Esophagus squamous epithelium (tissue), 5 donors: ENCODE measurements around the gene SPON1. TPM values are rescaled to one million over a fixed set of nuclear protein-coding genes. Genes with fewer than 3 reads are reported as not detected.
"Not testable (repeated sequence)": the region's sequence is repeated elsewhere in the genome, so short reads cannot be mapped to it uniquely, and the experiment has no call there.

Experiments used
- DNase-seq: peaks from one replicate; lab custom pipeline; 2025; lab: John Stamatoyannopoulos, UW
- H3K27ac ChIP-seq, 4 donors: fragments of 200-600 bp; sonication (generic); one replicate each; pipeline ENCODE4 v1.5.1; 2016 to 2019; ENCODE audit warnings: mild to moderate bottlenecking in 1 of 4
- H3K27me3 ChIP-seq, 4 donors: fragments of 200-600 bp; sonication (generic); 1 replicate in 3 of 4; 2 replicates in 1 of 4; pipeline versions ENCODE4 v1.5.1 to v1.6.0; 2017 to 2021; ENCODE audit warnings: antibody characterized with exemption in 1 of 4
- H3K36me3 ChIP-seq, 3 donors: fragments of 200-600 bp; sonication (generic); one replicate each; pipeline ENCODE4 v1.5.1; 2016 to 2019
- H3K4me1 ChIP-seq, 3 donors: fragments of 200-600 bp; sonication (generic); one replicate each; pipeline ENCODE4 v1.5.1; 2017 to 2019
- H3K4me3 ChIP-seq, 4 donors: fragments of 200-600 bp; sonication (generic); 1 replicate in 3 of 4; 2 replicates in 1 of 4; pipeline ENCODE4 v1.5.1; 2016 to 2019; ENCODE audit warnings: mild to moderate bottlenecking in 2 of 4, moderate library complexity in 1 of 4
- H3K9me3 ChIP-seq, 3 donors: fragments of 200-600 bp; sonication (generic); one replicate each; pipeline ENCODE4 v1.5.1; 2016 to 2019
- CTCF ChIP-seq, 6 experiments: fragments of 450-650 bp in 4 of 6; fragments of 200-600 bp in 2 of 6; sonication (generic) in 2 of 6; IDR thresholded peaks; one replicate each; pipeline ENCODE4 v1.5.1; 2016 to 2019; ENCODE audit warnings: antibody characterized with exemption in 6 of 6, mild to moderate bottlenecking in 4 of 6, moderate library complexity in 4 of 6
- POLR2A ChIP-seq, 4 donors: fragments of 450-650 bp; IDR thresholded peaks; one replicate each; pipeline ENCODE4 v1.6.1; 2017; ENCODE audit warnings: antibody characterized with exemption in 4 of 4, mild to moderate bottlenecking in 4 of 4, moderate library complexity in 3 of 4
- WGBS, 2 donors: methylation state at CpG; one replicate each; pipeline ENCODE4 v1.1.5; 2018; 5-methylcytosine and 5-hydroxymethylcytosine counted together
- intact Hi-C: fragments of 100-400 bp; cut with DNase I; formaldehyde crosslinking; loops from one replicate; pipeline ENCODE4 v1.15.0; 2022
- total RNA-seq, 4 donors: library from RNA; depleted of rRNA; stranded (reverse); fragments of >200 nt; gene quantifications; one replicate each; pipeline ENCODE4 v1.1.0, GENCODE V29; 2016
- donor health status: DM: yes; HTN: yes; CAD: no.

SPON1 gene
- total RNA-seq, 4 donors from 2014 or later = 1.6 to 44.4 (median 6.5) TPM

GRCh38 chr11:14029971-14030920 is 67.7 kb downstream of the SPON1 start:
- WGBS, 2 donors = 31 to 35% methylated on average over 12 to 13 of the region's 13 CpGs
- intact Hi-C loops = no loop called here
- peak overlapping the region in 3 of 4 donors; percentile 54 to 70 (median 68) for H3K27ac ChIP-seq

GRCh38 chr11:14035526-14035925 is 73.0 kb downstream of the SPON1 start:
- H3K27ac ChIP-seq, DNase-seq, H3K4me3 ChIP-seq, intact Hi-C loops, H3K4me1 ChIP-seq, H3K27me3 ChIP-seq, H3K36me3 ChIP-seq, H3K9me3 ChIP-seq: not testable (repeated sequence)
- WGBS, 2 donors = 59 to 100% methylated on average over 2 of the region's 2 CpGs

More at GRCh38 chr11:14029971-14030920, 67.7 kb downstream of the SPON1 start:
- Histone ChIP-seq H3K4me3 (no peak overlapping the region), H3K36me3 (no peaks in the 10 kb centered on the region), H3K4me1 (peaks cover 6 to 31% (median 9%) of the 10 kb centered on the region in 3 donors), H3K27me3 (no peaks in the 10 kb centered on the region), H3K9me3 (no peaks in the 10 kb centered on the region)
- DNase-seq = no peak
- TF ChIP-seq CTCF (IDR thresholded peaks at IDR 0.05) (no peak), POLR2A (IDR thresholded peaks at IDR 0.05) (no peak)

- WGBS, 2 donors = 53 to 57% methylated on average over 3 of the region's 3 CpGs
- Histone ChIP-seq H3K4me3 (no peak overlapping the region), H3K27ac (no peak overlapping the region), H3K9me3 (no peaks in the 10 kb centered on the region), H3K4me1 (no peaks in the 10 kb centered on the region), H3K36me3 (no peaks in the 10 kb centered on the region), H3K27me3 (no peaks in the 10 kb centered on the region)
- DNase-seq = no peak
- intact Hi-C loops = no loop called here
- no peak for TF ChIP-seq CTCF (IDR thresholded peaks at IDR 0.05)
- TF ChIP-seq POLR2A (IDR thresholded peaks at IDR 0.05) = no peak
Measured at GRCh38 chr11:14036469-14036868, 73.9 kb downstream of the SPON1 start.

GRCh38 chr11:14041040-14041439 is 78.5 kb downstream of the SPON1 start:
- intact Hi-C loops = no loop called here
- Histone ChIP-seq H3K27ac (no peak overlapping the region), H3K9me3 (no peaks in the 10 kb centered on the region), H3K4me1 (peaks cover 0 to 3% (median 0%) of the 10 kb centered on the region in 3 donors), H3K27me3 (no peaks in the 10 kb centered on the region), H3K36me3 (no peaks in the 10 kb centered on the region), H3K4me3 (no peak overlapping the region)
- TF ChIP-seq POLR2A (IDR thresholded peaks at IDR 0.05) (no peak), CTCF (IDR thresholded peaks at IDR 0.05) (peak in 1 of 6 experiments; percentile 5)
- no peak for DNase-seq
- 61% methylated on average over 4 of the region's 4 CpGs for WGBS, 2 donors

- Histone ChIP-seq H3K36me3 (no peaks in the 10 kb centered on the region), H3K9me3 (no peaks in the 10 kb centered on the region), H3K27me3 (no peaks in the 10 kb centered on the region), H3K4me3 (no peak overlapping the region), H3K4me1 (peaks cover 0 to 3% (median 0%) of the 10 kb centered on the region in 3 donors), H3K27ac (no peak overlapping the region)
- DNase-seq = no peak
- TF ChIP-seq POLR2A (IDR thresholded peaks at IDR 0.05) (no peak), CTCF (IDR thresholded peaks at IDR 0.05) (no peak)
- intact Hi-C loops = no loop called here
- 67 to 79% methylated on average over 4 of the region's 4 CpGs for WGBS, 2 donors
Measured at GRCh38 chr11:14041565-14041964, 79.0 kb downstream of the SPON1 start.
